ENCODE measurements around the gene CHST8. TPM values are rescaled to one million over a fixed set of nuclear protein-coding genes. Genes with fewer than 3 reads are reported as not detected.

Gene CHST8
- total RNA-seq, 1 donor from 2014 or later = 26.6 TPM

DNA sequence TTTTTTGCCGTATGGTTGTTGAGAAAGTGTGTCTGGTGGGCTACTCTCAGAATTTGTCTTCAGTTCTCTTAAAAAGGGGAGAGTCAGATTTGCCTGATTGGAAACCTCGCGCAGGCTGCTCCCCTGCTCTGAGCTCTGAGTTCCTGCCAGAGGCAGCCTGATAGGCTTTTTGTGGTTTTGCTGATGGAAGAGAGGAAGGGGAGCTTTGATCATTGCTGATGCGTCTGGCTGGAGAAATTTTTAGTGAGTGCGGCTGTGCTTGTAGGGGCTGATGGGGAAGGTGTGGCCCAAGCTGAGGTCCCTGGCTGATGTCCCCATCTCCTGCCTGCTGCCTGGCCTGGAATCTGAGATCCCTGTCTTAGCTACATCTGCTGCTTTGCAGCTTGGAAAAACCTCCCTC, 2.8 kb downstream of the CHST8 start:
- Mint-ChIP-seq H3K4me3 (no peak overlapping the region), H3K36me3 (peaks cover 5% of the 10 kb centered on the region), H3K27me3 (ENCODE audit: low read depth) (peaks cover 80% of the 10 kb centered on the region), H3K4me1 (peaks cover 18% of the 10 kb centered on the region), H3K9me3 (no peaks in the 10 kb centered on the region), H3K27ac (no peak overlapping the region)
- TF ChIP-seq, protein P1, sequence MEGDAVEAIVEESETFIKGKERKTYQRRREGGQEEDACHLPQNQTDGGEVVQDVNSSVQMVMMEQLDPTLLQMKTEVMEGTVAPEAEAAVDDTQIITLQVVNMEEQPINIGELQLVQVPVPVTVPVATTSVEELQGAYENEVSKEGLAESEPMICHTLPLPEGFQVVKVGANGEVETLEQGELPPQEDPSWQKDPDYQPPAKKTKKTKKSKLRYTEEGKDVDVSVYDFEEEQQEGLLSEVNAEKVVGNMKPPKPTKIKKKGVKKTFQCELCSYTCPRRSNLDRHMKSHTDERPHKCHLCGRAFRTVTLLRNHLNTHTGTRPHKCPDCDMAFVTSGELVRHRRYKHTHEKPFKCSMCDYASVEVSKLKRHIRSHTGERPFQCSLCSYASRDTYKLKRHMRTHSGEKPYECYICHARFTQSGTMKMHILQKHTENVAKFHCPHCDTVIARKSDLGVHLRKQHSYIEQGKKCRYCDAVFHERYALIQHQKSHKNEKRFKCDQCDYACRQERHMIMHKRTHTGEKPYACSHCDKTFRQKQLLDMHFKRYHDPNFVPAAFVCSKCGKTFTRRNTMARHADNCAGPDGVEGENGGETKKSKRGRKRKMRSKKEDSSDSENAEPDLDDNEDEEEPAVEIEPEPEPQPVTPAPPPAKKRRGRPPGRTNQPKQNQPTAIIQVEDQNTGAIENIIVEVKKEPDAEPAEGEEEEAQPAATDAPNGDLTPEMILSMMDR (IDR thresholded peaks at IDR 0.05; ENCODE audit: unreplicated experiment) = no peak
- no peak for DNase-seq (ENCODE audit: low spot score in 2 of 2, unreplicated experiment in 2 of 2)

GRCh38 chr19:33627526-33627925, 5.8 kb downstream of the CHST8 start:
- peaks cover 18% of the 10 kb centered on the region for H3K4me1 Mint-ChIP-seq
- TF ChIP-seq, protein P1 (IDR thresholded peaks at IDR 0.05; ENCODE audit: unreplicated experiment) = no peak
- H3K9me3 Mint-ChIP-seq = no peaks in the 10 kb centered on the region
- no peak overlapping the region for H3K27ac Mint-ChIP-seq
- no peak overlapping the region for H3K4me3 Mint-ChIP-seq
- H3K27me3 Mint-ChIP-seq (ENCODE audit: low read depth) = peaks cover 75% of the 10 kb centered on the region
- H3K36me3 Mint-ChIP-seq = peaks cover 5% of the 10 kb centered on the region
- no peak for DNase-seq (ENCODE audit: low spot score in 2 of 2, unreplicated experiment in 2 of 2)

DNA sequence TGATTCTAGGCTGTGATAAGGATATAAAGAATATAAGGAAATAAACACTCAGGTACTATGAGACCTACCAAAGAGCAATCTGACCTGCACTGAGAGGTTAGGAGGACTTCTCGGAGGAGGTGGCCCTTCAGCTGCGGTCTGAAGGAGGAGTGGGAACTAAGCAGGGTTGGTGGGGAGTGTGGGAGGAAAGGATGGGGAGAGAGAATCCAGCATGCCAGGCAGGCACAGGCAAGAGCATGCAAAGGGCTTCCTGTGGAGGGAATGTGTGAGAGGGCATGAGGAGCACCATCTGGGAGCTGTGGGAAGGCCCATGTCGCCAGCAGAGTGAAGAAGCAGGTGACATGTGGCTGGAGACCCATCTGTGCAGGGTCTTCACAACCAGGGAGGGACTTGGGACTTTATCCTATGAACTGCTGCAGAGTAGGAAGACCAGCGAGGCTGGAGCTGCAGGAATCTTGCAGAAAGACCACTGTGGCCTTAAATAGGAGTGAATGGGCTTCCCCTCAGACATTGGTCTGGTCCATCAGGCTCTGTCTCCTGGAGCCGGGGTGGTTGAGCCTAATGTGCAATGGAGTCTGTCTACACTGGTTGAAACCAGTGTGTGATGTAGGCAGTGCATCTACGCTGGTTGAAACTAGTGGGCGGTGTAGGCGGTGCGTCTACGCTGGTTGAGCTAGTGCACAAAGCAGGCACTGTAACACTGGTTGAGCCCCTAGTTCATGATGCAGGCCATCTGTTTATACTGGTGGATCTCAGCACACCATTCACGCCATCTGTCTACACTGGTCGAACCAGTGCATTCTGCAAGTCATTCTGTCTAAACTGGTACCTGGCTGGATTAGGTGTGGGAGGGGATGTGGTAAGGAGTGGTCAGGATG, 6.4 kb downstream of the CHST8 start:
- H3K27ac Mint-ChIP-seq = no peak overlapping the region
- H3K4me1 Mint-ChIP-seq = peaks cover 15% of the 10 kb centered on the region
- no peak overlapping the region for H3K4me3 Mint-ChIP-seq
- TF ChIP-seq, protein P1 (IDR thresholded peaks at IDR 0.05; ENCODE audit: unreplicated experiment) = no peak
- peaks cover 5% of the 10 kb centered on the region for H3K36me3 Mint-ChIP-seq
- no peak for DNase-seq (ENCODE audit: low spot score in 2 of 2, unreplicated experiment in 2 of 2)
- no peaks in the 10 kb centered on the region for H3K9me3 Mint-ChIP-seq
- H3K27me3 Mint-ChIP-seq (ENCODE audit: low read depth) = peaks cover 68% of the 10 kb centered on the region

DNA sequence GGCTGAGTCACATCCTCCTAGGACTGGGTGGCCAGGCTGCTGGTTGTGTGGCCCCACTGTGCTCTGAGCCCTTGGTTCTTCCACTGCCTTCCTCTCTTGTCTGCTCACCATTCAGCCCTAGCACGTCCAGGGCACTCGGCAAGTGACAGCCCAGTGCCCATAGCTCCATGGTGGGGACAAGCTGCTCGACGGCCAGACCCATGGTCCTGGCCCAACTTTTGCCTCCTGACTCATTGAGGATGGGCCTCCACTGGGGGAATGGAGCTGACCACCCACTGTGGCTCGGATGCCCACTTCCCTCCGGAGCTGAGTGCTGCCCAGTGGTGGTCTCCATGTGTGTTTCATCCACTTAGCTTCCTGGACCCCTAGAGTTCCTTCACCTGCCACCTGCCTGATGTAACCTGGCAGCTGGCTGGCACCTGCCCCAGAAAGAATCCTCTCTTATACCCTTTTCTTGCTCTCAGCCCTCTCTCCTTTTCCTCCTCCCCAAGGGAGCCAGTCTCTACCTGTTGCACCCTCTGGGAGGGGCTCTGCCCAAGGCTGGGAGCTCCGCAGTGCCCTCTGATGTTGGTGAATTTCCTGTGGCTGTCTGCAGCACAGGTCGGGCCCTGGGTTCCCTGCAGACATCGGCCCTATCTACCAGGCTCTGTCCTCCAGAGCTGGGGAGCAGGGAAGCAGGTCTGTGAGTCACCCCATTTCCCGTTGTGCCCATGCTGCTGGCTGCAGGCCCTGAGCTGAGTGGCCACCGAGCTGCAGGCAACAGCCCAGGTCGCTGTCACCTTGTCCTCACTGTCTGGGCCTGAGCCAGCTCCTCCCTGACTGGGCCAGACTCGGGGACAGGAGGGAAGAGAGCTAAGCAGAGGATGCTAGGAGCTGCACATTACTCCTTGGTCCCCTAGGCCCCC, 7.4 kb downstream of the CHST8 start:
- Mint-ChIP-seq H3K4me3 (no peak overlapping the region), H3K4me1 (peaks cover 7% of the 10 kb centered on the region), H3K27ac (no peak overlapping the region), H3K36me3 (peaks cover 5% of the 10 kb centered on the region), H3K27me3 (ENCODE audit: low read depth) (peaks cover 58% of the 10 kb centered on the region), H3K9me3 (no peaks in the 10 kb centered on the region)
- no peak for DNase-seq (ENCODE audit: low spot score in 2 of 2, unreplicated experiment in 2 of 2)
- TF ChIP-seq, protein P1 (IDR thresholded peaks at IDR 0.05; ENCODE audit: unreplicated experiment) = no peak

DNA sequence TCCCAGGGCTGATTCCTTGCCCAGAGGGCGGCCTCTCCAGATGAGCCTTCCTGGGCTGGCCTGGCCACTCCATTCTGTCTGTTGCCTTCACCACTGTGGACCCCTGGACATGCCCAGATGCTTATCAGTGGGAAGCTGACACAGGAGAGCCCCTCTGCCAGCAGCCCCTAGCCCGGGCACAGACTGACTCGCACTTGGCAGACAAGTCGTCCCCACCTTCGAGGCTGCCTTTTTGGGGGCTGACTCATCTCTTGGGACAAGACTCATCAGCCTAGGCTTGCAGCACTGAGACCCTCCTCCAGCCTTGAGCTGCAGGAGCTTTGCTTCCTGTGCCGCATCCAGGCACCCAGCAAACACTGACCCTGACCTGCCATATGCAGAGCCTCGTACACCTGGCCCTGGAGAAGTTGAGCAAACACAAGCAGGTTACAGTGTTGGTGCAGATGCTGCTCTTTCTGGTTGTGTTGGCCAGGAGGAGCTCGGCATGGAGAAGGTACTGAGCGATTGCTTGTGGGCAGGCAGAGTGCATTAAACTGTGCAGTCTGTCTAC, 8.1 kb downstream of the CHST8 start:
- H3K9me3 Mint-ChIP-seq = no peaks in the 10 kb centered on the region
- no peak overlapping the region for H3K4me3 Mint-ChIP-seq
- TF ChIP-seq, protein P1 (IDR thresholded peaks at IDR 0.05; ENCODE audit: unreplicated experiment) = no peak
- no peaks in the 10 kb centered on the region for H3K4me1 Mint-ChIP-seq
- no peaks in the 10 kb centered on the region for H3K36me3 Mint-ChIP-seq
- no peak for DNase-seq (ENCODE audit: low spot score in 2 of 2, unreplicated experiment in 2 of 2)
- H3K27me3 Mint-ChIP-seq (ENCODE audit: low read depth) = peaks cover 51% of the 10 kb centered on the region
- H3K27ac Mint-ChIP-seq = no peak overlapping the region

Measured in mesothelial cell of epicardium (in vitro differentiated cells).